GM23248 (cell line): ENCODE data around the gene GAL3ST3. TPM values are rescaled to one million over a fixed set of nuclear protein-coding genes. Genes with fewer than 3 reads are reported as not detected.

Experiments used
- DNase-seq: peaks from one replicate; pipeline ENCODE4 v3.0.0-alpha.2; 2015
- H2AFZ ChIP-seq: fragments of 200-600 bp; sonication (generic); 2 replicates; pipeline ENCODE4 v1.6.1; 2016; ENCODE audit warnings: antibody characterized with exemption
- H3F3A ChIP-seq: fragments of 200-600 bp; sonication (generic); 2 replicates; pipeline ENCODE4 v1.6.1; 2016; ENCODE audit warnings: mild to moderate bottlenecking, antibody characterized with exemption, mixed run types; ENCODE audit not compliant: insufficient read depth
- H3K27ac ChIP-seq: fragments of 200-600 bp; sonication (generic); 2 replicates; pipeline ENCODE4 v1.5.1; 2016; ENCODE audit warnings: mild to moderate bottlenecking
- H3K27me3 ChIP-seq: fragments of 200-600 bp; sonication (generic); replicated peaks from 2 replicates; pipeline ENCODE4 v1.6.1; 2016; ENCODE audit warnings: mild to moderate bottlenecking; ENCODE audit not compliant: insufficient read depth
- H3K36me3 ChIP-seq: fragments of 200-600 bp; sonication (generic); 2 replicates; pipeline ENCODE4 v1.6.1; 2016; ENCODE audit warnings: low read depth, mild to moderate bottlenecking
- H3K4me1 ChIP-seq: fragments of 200-600 bp; sonication (generic); 2 replicates; pipeline ENCODE4 v1.6.1; 2016; ENCODE audit warnings: mild to moderate bottlenecking; ENCODE audit not compliant: insufficient read depth
- H3K4me2 ChIP-seq: fragments of 200-600 bp; sonication (generic); one replicate; pipeline ENCODE4 v1.6.1; 2016; ENCODE audit warnings: mild to moderate bottlenecking; ENCODE audit not compliant: unreplicated experiment
- H3K4me3 ChIP-seq: fragments of 200-600 bp; sonication (generic); 2 replicates; pipeline ENCODE4 v1.5.1; 2016; ENCODE audit warnings: mild to moderate bottlenecking
- H3K79me2 ChIP-seq: fragments of 200-600 bp; sonication (generic); 2 replicates; pipeline ENCODE4 v1.6.1; 2016; ENCODE audit warnings: mild to moderate bottlenecking; ENCODE audit not compliant: insufficient read depth
- H3K9ac ChIP-seq: fragments of 200-600 bp; sonication (generic); 2 replicates; pipeline ENCODE4 v1.6.1; 2016; ENCODE audit warnings: mild to moderate bottlenecking
- H3K9me2 ChIP-seq: fragments of 200-600 bp; sonication (generic); 2 replicates; pipeline ENCODE4 v1.6.1; 2016; ENCODE audit warnings: mixed run types, mild to moderate bottlenecking, moderate library complexity; ENCODE audit not compliant: insufficient read depth
- H3K9me3 ChIP-seq: fragments of 200-600 bp; sonication (generic); one replicate; pipeline ENCODE4 v1.6.1; 2017; ENCODE audit warnings: low read depth
- H4K20me1 ChIP-seq: fragments of 200-600 bp; sonication (generic); 2 replicates; pipeline ENCODE4 v1.6.0; 2016; ENCODE audit not compliant: insufficient read depth
- EZH2 ChIP-seq: fragments of 200-600 bp; sonication (generic); IDR thresholded peaks from 2 replicates; pipeline ENCODE4 v1.6.1; 2018; ENCODE audit warnings: antibody characterized with exemption, mild to moderate bottlenecking; ENCODE audit not compliant: insufficient read depth, poor library complexity, severe bottlenecking
- EZH2phosphoT487 ChIP-seq: fragments of 200-600 bp; sonication (generic); IDR thresholded peaks from 2 replicates; pipeline ENCODE4 v1.6.1; 2018; ENCODE audit warnings: antibody characterized with exemption, moderate library complexity, mild to moderate bottlenecking, low read depth; ENCODE audit not compliant: insufficient read depth
- WGBS, 2 experiments: methylation state at CpG; one replicate each; pipeline ENCODE4 v1.1.6; 2015 to 2017; ENCODE audit warnings: low lambda C conversion rate in 2 of 2, low coverage in 1 of 2; ENCODE audit errors: missing lambda C conversion rate in 2 of 2; 5-methylcytosine and 5-hydroxymethylcytosine counted together
- in situ Hi-C: fragments of 300-500 bp; cut with MboI; formaldehyde crosslinking; loops from 2 replicates; pipeline ENCODE4 v1.15.0; 2020
- polyA plus RNA-seq: library from polyadenylated mRNA; unstranded; fragments of >200 nt; fragmentation: Nextera tagmentation; extraction: Ambion mirVana; gene quantifications from 2 replicates; pipeline ENCODE4 v1.2.1, GENCODE V29; 2016
- total RNA-seq: library from RNA; depleted of rRNA; stranded (reverse); fragments of >200 nt; shearing (Covaris generic); gene quantifications from 2 replicates; pipeline ENCODE4 v1.2.3, GENCODE V29; 2014

Gene GAL3ST3
- total and polyA plus RNA-seq, 2 experiments from 2014 or later: not detected

GRCh38 chr11:66020618-66021357 is 28.2 kb downstream of the GAL3ST3 start:
- H3K79me2 ChIP-seq: no peaks in the 10 kb centered on the region
- no peaks in the 10 kb centered on the region for H3K9me2 ChIP-seq
- DNase-seq: peak; percentile 89
- 0 out of 2 replicates have a peak overlapping the region, but pooled peaks have one; percentile 7 for H3K4me3 ChIP-seq
- peaks cover 26% of the 10 kb centered on the region for H3K4me1 ChIP-seq
- H3K9ac ChIP-seq: peak overlapping the region; percentile 29
- 63 to 69% methylated on average over 18 to 25 of the region's 25 CpGs for WGBS, 2 experiments
- no peaks in the 10 kb centered on the region for H3K27me3 ChIP-seq
- no peaks in the 10 kb centered on the region for H3F3A ChIP-seq
- H3K27ac ChIP-seq: no peak overlapping the region
- in situ Hi-C loops: no loop called here
- H3K9me3 ChIP-seq: no peaks in the 10 kb centered on the region
- TF ChIP-seq EZH2phosphoT487 (no peak), EZH2 (no peak)
- no peaks in the 10 kb centered on the region for H4K20me1 ChIP-seq
- H3K4me2 ChIP-seq: no peak overlapping the region
- H3K36me3 ChIP-seq: no peaks in the 10 kb centered on the region
- H2AFZ ChIP-seq: peak overlapping the region; percentile 51

GRCh38 chr11:66020212-66020611 is 28.7 kb downstream of the GAL3ST3 start:
- Histone ChIP-seq H3K27ac (no peak overlapping the region), H3K9me3 (no peaks in the 10 kb centered on the region), H3K4me2 (no peak overlapping the region), H3K9ac (no peak overlapping the region), H3K9me2 (no peaks in the 10 kb centered on the region), H3K79me2 (no peaks in the 10 kb centered on the region), H3K4me1 (peaks cover 32% of the 10 kb centered on the region), H3K4me3 (no peak overlapping the region), H3K36me3 (no peaks in the 10 kb centered on the region), H2AFZ (no peak overlapping the region), H4K20me1 (no peaks in the 10 kb centered on the region), H3K27me3 (no peaks in the 10 kb centered on the region), H3F3A (no peaks in the 10 kb centered on the region)
- in situ Hi-C loops: no loop called here
- TF ChIP-seq EZH2 (no peak), EZH2phosphoT487 (no peak)
- 73 to 75% methylated on average over 8 of the region's 8 CpGs for WGBS, 2 experiments
- no peak for DNase-seq

- Histone ChIP-seq H4K20me1 (no peaks in the 10 kb centered on the region), H3K4me3 (no peak overlapping the region), H2AFZ (no peak overlapping the region), H3F3A (no peaks in the 10 kb centered on the region), H3K9me3 (no peaks in the 10 kb centered on the region), H3K4me2 (no peak overlapping the region), H3K27ac (no peak overlapping the region), H3K9me2 (no peaks in the 10 kb centered on the region), H3K36me3 (no peaks in the 10 kb centered on the region), H3K27me3 (no peaks in the 10 kb centered on the region), H3K79me2 (no peaks in the 10 kb centered on the region), H3K9ac (no peak overlapping the region), H3K4me1 (peaks cover 40% of the 10 kb centered on the region)
- DNase-seq: no peak
- in situ Hi-C loops: no loop called here
- TF ChIP-seq EZH2 (no peak), EZH2phosphoT487 (no peak)
- WGBS, 2 experiments: 66 to 100% methylated on average over 2 to 4 of the region's 4 CpGs
These were observed 31.6 kb downstream of the GAL3ST3 start for GRCh38 chr11:66017321-66017720.

GRCh38 chr11:66016793-66017177 is 32.2 kb downstream of the GAL3ST3 start:
- in situ Hi-C loops: no loop called here
- Histone ChIP-seq H3F3A (no peaks in the 10 kb centered on the region), H4K20me1 (no peaks in the 10 kb centered on the region), H3K27ac (no peak overlapping the region), H3K36me3 (no peaks in the 10 kb centered on the region), H3K9me3 (no peaks in the 10 kb centered on the region), H3K4me2 (no peak overlapping the region), H3K79me2 (no peaks in the 10 kb centered on the region), H3K9me2 (no peaks in the 10 kb centered on the region), H2AFZ (no peak overlapping the region), H3K4me1 (peaks cover 36% of the 10 kb centered on the region), H3K27me3 (no peaks in the 10 kb centered on the region), H3K9ac (no peak overlapping the region), H3K4me3 (no peak overlapping the region)
- WGBS, 2 experiments: 84 to 85% methylated on average over 9 to 10 of the region's 10 CpGs
- TF ChIP-seq EZH2 (no peak), EZH2phosphoT487 (no peak)
- no peak for DNase-seq
